HG03045 (cell line): ENCODE data around the gene CDKN2C.
"Not testable (repeated sequence)": the region's sequence is repeated elsewhere in the genome, so short reads cannot be mapped to it uniquely, and the experiment has no call there.

Experiments
- ATAC-seq: cut with Tn5 transposase; IDR thresholded peaks from one replicate; pipeline ENCODE4 v1.9.1; 2021; ENCODE audit warnings: mild to moderate bottlenecking, moderate library complexity; ENCODE audit not compliant: unreplicated experiment

CDKN2C gene

GRCh38 chr1:50978852-50979781, 9.1 kb downstream of the CDKN2C start:
- ATAC-seq = no peak

- ATAC-seq = no peak
These were observed 9.9 kb downstream of the CDKN2C start for GRCh38 chr1:50979937-50980336.

GRCh38 chr1:50980505-50980904, 10.5 kb downstream of the CDKN2C start:
- no peak for ATAC-seq

- ATAC-seq = no peak
These were observed 11.7 kb downstream of the CDKN2C start for GRCh38 chr1:50981741-50982140.

- no peak for ATAC-seq
These were observed 12.6 kb downstream of the CDKN2C start for GRCh38 chr1:50982611-50983010.

- ATAC-seq = no peak
These were observed 13.3 kb downstream of the CDKN2C start for GRCh38 chr1:50983219-50983802.

GRCh38 chr1:50985094-50985493, 15.0 kb downstream of the CDKN2C start:
- ATAC-seq = no peak

GRCh38 chr1:50986653-50987052, 16.6 kb downstream of the CDKN2C start:
- no peak for ATAC-seq

- ATAC-seq = no peak
These were observed 19.6 kb downstream of the CDKN2C start for GRCh38 chr1:50989694-50990093.

- no peak for ATAC-seq
These were observed 22.7 kb downstream of the CDKN2C start for GRCh38 chr1:50992532-50993318.

- ATAC-seq = no peak
These were observed 23.6 kb downstream of the CDKN2C start for GRCh38 chr1:50993645-50994044.

GRCh38 chr1:50994997-50995396, 25.0 kb downstream of the CDKN2C start:
- no peak for ATAC-seq

- ATAC-seq = no peak
These were observed 25.6 kb downstream of the CDKN2C start for GRCh38 chr1:50995651-50996050.

- ATAC-seq = no peak
These were observed 26.0 kb downstream of the CDKN2C start for GRCh38 chr1:50996083-50996482.

GRCh38 chr1:50999375-50999774, 29.3 kb downstream of the CDKN2C start:
- ATAC-seq = not testable (repeated sequence)

GRCh38 chr1:51000160-51000559, 30.1 kb downstream of the CDKN2C start:
- peak; percentile 74 for ATAC-seq

GRCh38 chr1:51000651-51001050, 30.6 kb downstream of the CDKN2C start:
- ATAC-seq = peak; percentile 44

GRCh38 chr1:51002516-51002915, 32.5 kb downstream of the CDKN2C start:
- ATAC-seq = no peak

- ATAC-seq = not testable (repeated sequence)
These were observed 35.5 kb downstream of the CDKN2C start for GRCh38 chr1:51005549-51005948.

GRCh38 chr1:51009381-51009780, 39.3 kb downstream of the CDKN2C start:
- ATAC-seq = no peak

GRCh38 chr1:51014878-51015277, 44.8 kb downstream of the CDKN2C start:
- no peak for ATAC-seq
